Muscle of arm (tissue), 12 donors: ENCODE data around the gene HNF1B. TPM values are rescaled to one million over a fixed set of nuclear protein-coding genes. Genes with fewer than 3 reads are reported as not detected.

Experiments used
- DNase-seq: peaks from one replicate; pipeline ENCODE4 v3.0.0-alpha.2; 2013
- polyA plus RNA-seq, 12 donors: library from polyadenylated mRNA; unstranded; fragments of 120-200 nt; gene quantifications; one replicate each; pipeline ENCODE4 v1.2.1, GENCODE V29; 2013; ENCODE audit not compliant: insufficient read length in 12 of 12

HNF1B gene
- polyA plus RNA-seq, 12 donors: 0.08 to 7.1 (median 0.16) TPM; not detected in 4

GRCh38 chr17:37671824-37672547 lies 72.9 kb downstream of the HNF1B start:
- DNase-seq: no peak

GRCh38 chr17:37671028-37671823 lies 73.6 kb downstream of the HNF1B start:
- no peak for DNase-seq

GRCh38 chr17:37667039-37667438 lies 77.8 kb downstream of the HNF1B start:
- no peak for DNase-seq

DNA sequence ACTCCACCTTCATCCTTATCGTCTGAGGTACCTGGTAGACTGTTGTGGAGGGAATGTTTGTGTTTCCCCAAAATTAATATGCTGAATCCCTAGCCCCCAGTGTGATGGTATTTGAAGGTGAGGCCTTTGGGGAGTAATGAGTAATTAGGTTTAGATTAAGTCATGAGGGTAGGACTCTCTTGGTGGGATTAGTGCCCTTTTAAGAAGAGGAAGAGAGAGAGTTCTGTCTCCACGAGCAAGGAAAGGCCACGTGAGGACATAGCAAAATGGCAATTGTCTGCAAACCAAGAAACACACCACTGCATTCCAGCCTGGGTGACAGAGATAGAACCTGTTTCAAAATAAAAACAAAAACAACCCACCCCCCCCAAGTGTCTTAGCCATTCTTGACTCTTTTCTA lies 80.6 kb downstream of the HNF1B start:
- DNase-seq: no peak

GRCh38 chr17:37662353-37662752 lies 82.5 kb downstream of the HNF1B start:
- DNase-seq: no peak

DNA sequence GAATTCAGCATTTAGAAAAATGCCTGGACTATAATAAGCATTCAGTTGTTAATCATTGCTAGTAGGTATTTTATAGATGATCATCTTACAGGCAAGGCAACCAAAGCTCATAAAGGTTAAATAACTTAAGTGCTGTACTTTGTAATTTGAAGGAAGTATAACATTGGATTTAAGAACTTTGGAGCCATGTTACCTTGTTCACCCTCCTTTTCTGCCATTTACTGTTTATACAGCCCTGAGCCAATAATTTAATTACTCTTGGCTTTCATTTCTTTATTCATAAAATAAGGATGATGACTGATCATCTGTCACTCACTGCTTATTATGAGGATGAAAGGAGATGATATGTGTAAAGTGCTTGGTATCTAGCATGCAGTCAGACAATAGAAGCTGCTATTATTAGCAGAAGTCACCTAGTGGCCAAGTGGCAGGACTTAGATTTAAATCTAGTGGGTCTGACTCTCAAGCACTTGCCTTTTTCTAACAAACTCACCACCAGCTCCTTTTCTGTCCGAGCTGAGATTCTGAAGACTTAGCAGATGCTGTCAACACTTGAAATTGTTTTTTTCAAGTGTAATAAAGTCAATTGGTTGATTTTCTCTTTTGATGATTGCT lies 83.4 kb downstream of the HNF1B start:
- no peak for DNase-seq

DNA sequence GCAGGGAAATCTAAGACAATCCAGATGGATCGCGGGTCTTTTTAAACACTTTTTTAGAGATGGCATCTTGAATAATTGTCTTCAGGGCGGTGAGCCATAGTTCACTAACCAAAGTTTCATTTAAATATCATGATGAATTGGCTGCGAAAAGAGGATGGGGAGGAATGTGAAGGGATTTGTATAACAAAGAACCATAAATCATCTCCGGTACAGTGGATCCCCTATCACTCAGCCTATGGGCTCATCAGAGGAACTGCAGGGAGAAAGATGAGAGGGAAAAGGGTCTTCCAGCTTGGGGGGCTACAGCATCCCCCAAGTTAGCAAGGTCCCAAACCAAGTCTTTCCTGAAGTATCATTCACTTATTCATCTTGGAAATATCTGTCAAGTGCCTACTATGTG lies 84.9 kb downstream of the HNF1B start:
- DNase-seq: no peak

- no peak for DNase-seq
Observed at GRCh38 chr17:37657202-37657601, 87.7 kb downstream of the HNF1B start.

GRCh38 chr17:37651849-37652248 lies 93.0 kb downstream of the HNF1B start:
- DNase-seq: no peak

- no peak for DNase-seq
Observed at GRCh38 chr17:37650419-37651003, 94.3 kb downstream of the HNF1B start.

DNA sequence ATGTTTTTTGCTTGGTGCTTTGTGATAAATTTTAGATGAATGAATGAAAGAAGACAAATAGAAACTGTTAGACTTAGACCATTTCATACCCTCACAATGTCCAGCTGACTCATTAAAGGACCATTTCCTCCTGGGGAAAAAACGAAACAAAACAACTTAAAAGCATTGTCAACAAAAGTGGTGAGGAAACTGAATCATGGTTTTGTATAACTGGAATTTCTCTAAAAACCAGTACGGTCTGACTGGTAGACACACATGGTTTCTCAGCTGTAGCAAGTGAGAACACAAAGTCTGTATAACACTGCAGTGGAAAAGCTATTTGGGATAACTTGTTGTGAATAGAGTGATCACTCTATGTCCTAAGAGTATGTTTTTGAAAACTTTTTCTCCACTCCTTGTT lies 96.3 kb downstream of the HNF1B start:
- DNase-seq: no peak

DNA sequence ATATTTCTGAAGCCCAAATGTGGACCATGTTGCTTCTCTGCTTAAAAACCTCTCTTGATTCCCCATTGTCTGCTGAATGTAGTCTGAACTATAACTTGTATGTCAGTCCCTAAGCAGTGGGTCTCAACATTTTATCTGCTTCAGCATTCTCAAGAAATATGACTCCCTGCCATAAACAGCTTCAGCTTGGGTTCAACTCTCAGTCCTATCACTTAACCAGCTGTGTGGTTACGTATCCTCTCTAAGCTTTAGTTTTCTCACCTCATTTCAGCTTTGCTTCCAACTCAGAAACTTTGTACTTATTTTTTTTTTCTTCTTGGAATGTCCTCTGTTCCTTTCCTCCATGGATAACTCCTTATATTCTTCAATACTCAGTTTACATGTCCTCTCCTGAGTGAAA lies 97.0 kb downstream of the HNF1B start:
- DNase-seq: no peak

- no peak for DNase-seq
Observed at GRCh38 chr17:37643869-37644268, 101.0 kb downstream of the HNF1B start.

- DNase-seq: peak; percentile 92
Observed at GRCh38 chr17:37643118-37643766, 101.6 kb downstream of the HNF1B start, which contains the start of gene DDX52. Gene DDX52 (minus strand): TSS chr17:37643446. CDS start chr17:37643420, 26 bp downstream.

DNA sequence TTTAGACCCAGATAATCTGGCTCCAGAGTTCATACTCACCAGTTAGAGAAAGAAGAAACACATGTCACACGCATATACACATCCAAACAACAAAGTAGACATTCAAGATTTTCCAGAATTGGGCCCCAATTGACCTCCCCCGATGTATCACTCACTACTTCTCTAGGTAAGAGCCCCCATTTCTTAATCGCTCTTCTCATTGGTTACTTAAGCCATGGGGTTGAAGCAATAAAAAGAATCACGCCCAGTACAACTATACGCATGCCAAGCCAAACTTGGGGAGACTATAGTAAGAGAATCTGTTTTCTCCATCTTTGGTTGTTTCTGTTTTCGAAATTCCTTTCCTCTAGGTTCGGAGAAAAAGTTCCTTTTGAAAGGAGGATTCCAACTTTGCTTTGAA lies 102.2 kb downstream of the HNF1B start:
- DNase-seq: no peak

- no peak for DNase-seq
Observed at GRCh38 chr17:37640015-37640414, 104.8 kb downstream of the HNF1B start.

DNA sequence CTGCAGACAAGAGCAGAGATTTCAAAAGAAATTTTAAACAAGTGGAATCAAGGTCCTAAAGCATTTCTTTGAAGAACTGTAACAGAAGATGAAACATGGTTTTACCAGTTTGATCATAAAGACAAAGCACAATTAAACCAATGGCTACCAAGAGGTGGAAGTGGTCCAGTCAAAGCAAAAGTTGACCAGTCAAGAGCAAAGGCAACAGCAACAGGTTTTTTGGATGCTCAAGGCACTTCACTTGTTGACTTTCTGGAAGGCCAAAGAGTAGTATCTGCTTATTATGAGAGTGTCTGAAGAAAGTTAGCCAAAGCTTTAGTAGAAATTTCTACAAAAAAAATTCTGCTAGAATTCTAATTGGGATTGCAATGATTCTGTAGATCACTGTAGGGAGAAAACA lies 106.9 kb downstream of the HNF1B start:
- no peak for DNase-seq
